HepG2 (cell line): ENCODE data around the gene ANKHD1. TPM values are rescaled to one million over a fixed set of nuclear protein-coding genes. Genes with fewer than 3 reads are reported as not detected.

Experiments used
- ATF3 ChIP-seq: sonication (generic); formaldehyde crosslinking; IDR thresholded peaks from 2 replicates; pipeline ENCODE4 v1.4.0; 2020; ENCODE audit warnings: missing genetic modification reagents
- BCL3 ChIP-seq: sonication (generic); formaldehyde crosslinking; IDR thresholded peaks from 2 replicates; pipeline ENCODE4 v1.5.1; 2020; ENCODE audit warnings: mild to moderate bottlenecking, missing genetic modification reagents, moderate library complexity
- DBP ChIP-seq: sonication (generic); formaldehyde crosslinking; IDR thresholded peaks from 2 replicates; pipeline ENCODE4 v1.4.0; 2020; ENCODE audit warnings: missing genetic modification reagents; ENCODE audit errors: not compliant biosample characterization
- MTF2 ChIP-seq: sonication (generic); formaldehyde crosslinking; IDR thresholded peaks from 2 replicates; pipeline ENCODE4 v1.5.0; 2020; ENCODE audit warnings: missing genetic modification reagents, borderline replicate concordance
- RBM39 ChIP-seq: fragments of 200-400 bp; formaldehyde crosslinking; IDR thresholded peaks from one replicate; pipeline ENCODE4 v1.6.1; 2018; ENCODE audit warnings: antibody characterized with exemption, mild to moderate bottlenecking, low read depth, low read length; ENCODE audit not compliant: poor library complexity, severe bottlenecking
- SMAD3 ChIP-seq: sonication (generic); formaldehyde crosslinking; IDR thresholded peaks from 2 replicates; pipeline ENCODE4 v1.4.0; 2020; ENCODE audit warnings: missing genetic modification reagents
- TFE3 ChIP-seq: IDR thresholded peaks from 2 replicates; pipeline ENCODE4 v1.6.1; 2016
- ZNF839 ChIP-seq: sonication (generic); formaldehyde crosslinking; IDR thresholded peaks from 2 replicates; pipeline ENCODE4 v1.4.0; 2020; ENCODE audit warnings: missing genetic modification reagents, mild to moderate bottlenecking, borderline replicate concordance
- ZSCAN12 ChIP-seq: sonication (generic); formaldehyde crosslinking; IDR thresholded peaks from 2 replicates; pipeline ENCODE4 v1.9.0; 2021; ENCODE audit warnings: mild to moderate bottlenecking, missing genetic modification reagents
- polyA plus RNA-seq, 8 experiments: library from polyadenylated mRNA; depleted of rRNA in 3 of 8; stranded (reverse) in 7 of 8; unstranded in 1 of 8; fragments of >200 nt; fragmentation: Illumina TruSeq in 4 of 8; extraction: Trizol in 4 of 8; gene quantifications; 2 replicates each; pipeline versions ENCODE4 v1.2.1 to v1.2.3, GENCODE V29; 2011 to 2016; ENCODE audit warnings: low read depth in 4 of 8, missing spikeins in 1 of 8, mixed read lengths in 1 of 8; ENCODE audit not compliant: insufficient read depth in 1 of 8
- total RNA-seq, 5 experiments: library from RNA; depleted of rRNA; stranded (reverse); fragments of >200 nt; fragmentation: Illumina TruSeq; extraction: Trizol; gene quantifications; 2 replicates each; pipeline ENCODE4 v1.2.3, GENCODE V29; 2016; ENCODE audit warnings: low read depth in 1 of 5

The ANKHD1 gene
- total and polyA plus RNA-seq, 2 of the 13 experiments (the other 11 are each of a cell fraction or from before 2014, with no cell fraction given): 69.9 to 82.0 TPM

GRCh38 chr5:140587495-140587894 is 185.9 kb downstream of the ANKHD1 start (continued):
- no peak for TF ChIP-seq ZNF839 (CRISPR knock-in tag)
- no peak for TF ChIP-seq ATF3 (CRISPR knock-in tag)
- TF ChIP-seq RBM39: no peak
- TF ChIP-seq MTF2 (CRISPR knock-in tag): no peak
- TF ChIP-seq TFE3 (CRISPR knock-in tag): no peak
- no peak for TF ChIP-seq SMAD3 (CRISPR knock-in tag)
- TF ChIP-seq BCL3: no peak
- no peak for TF ChIP-seq DBP
- no peak for TF ChIP-seq ZSCAN12 (CRISPR knock-in tag)
